Ammon's horn (tissue), 1 donor: ENCODE measurements around the gene FHDC1.

Source experiments
- DNase-seq: peaks from one replicate; pipeline ENCODE4 v3.0.0-alpha.2; 2016; ENCODE audit warnings: low spot score

The FHDC1 gene

GRCh38 chr4:153005899-153006381, 69.8 kb downstream of the FHDC1 start:
- no peak for DNase-seq

- no peak for DNase-seq
Measured at GRCh38 chr4:153008578-153009199, 72.6 kb downstream of the FHDC1 start.

GRCh38 chr4:153010146-153010545, 74.0 kb downstream of the FHDC1 start:
- no peak for DNase-seq

DNA sequence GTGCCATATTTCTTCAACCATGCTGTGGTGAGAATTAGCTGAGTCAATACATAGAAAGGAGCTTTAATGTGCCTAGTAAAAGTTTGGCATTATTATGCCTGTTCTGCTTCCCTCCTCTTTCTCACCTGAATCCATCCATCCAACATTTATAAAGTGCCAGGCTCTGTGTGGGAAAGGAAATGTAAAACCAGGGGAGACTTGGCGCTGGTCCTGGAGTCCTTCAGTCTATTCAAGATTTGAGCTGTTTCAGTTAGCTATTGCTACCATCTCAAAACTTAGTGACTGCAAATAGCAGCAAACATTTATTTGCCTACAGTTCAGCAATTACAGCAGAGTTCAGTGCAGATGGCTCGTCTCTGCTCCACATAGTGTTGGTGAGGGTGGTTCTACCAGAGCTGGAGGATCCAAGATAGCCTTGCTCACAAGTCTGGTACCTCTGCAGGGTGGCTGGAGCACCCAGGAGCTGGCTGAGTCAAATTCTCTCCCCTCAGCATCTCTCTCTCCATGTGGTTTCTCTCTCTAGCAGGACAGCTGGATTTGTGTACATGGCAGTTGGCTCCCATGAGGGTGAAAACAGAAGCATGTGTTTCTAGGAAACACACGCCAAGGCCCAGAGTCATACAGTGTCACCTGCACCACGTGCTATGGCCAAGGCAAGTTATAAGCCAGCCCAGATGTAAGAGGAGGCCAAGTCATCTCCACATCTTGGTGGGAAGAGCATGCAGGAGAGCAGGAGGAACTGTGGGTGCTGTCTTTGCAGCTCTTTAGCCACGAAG, 77.3 kb downstream of the FHDC1 start:
- no peak for DNase-seq

DNA sequence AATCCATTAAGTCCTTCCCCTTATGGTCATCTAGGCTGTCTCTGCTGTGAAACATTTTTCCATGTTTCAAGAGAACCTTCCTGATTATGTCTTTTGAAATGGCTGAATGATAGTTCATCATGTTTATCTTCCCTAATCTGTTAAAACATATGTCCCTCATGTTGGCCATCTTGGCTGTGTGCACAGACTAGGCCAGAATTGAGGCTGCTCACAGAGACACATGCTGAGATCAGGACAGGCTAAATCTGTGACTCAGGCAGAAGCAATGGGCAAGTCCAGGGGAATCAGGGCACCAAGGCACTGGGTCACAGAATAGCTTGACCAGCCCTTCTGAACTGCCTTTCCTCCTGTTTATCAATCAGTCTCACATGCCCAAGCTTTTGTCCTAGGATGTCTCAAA, 78.3 kb downstream of the FHDC1 start:
- no peak for DNase-seq

- DNase-seq = no peak
Measured at GRCh38 chr4:153016592-153016991, 80.5 kb downstream of the FHDC1 start.

DNA sequence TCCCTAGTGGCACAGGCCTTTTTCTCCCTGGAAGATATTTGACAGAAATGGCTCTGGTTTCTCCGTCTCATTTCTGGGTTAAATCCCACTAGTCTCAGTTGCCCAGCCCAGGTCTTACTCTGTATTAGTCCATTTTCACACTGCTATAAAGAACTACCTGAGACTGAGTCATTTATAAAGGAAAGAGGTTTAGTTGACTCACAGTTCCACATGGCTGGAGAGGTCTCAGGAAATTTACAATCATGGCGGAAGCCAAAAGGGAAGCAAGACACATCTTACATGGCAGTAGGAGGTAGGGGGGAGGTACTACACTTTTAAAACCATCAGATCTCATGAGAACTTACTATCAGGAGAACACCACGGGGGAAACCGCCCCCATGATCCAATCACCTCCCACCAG, 81.9 kb downstream of the FHDC1 start:
- no peak for DNase-seq

DNA sequence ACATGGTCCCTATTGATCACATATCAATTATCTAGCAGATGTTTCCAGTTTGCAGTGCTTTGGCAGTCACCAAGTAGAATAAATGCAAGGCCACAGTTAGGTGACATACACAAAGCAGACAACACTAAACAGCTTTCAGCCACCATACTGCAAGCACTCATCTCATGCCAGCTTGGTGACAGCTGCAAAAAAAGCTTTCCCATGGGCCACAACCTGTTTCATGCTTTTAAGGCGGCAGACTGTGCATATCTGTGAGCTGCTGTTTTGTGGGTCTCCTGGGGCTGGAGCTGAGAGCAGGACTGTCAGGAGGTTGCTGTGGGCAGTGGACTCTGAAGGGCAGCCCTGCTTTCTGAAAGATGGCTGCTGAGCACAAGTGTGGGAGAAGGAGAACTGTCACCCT, 82.6 kb downstream of the FHDC1 start:
- DNase-seq = peak; percentile 28

DNA sequence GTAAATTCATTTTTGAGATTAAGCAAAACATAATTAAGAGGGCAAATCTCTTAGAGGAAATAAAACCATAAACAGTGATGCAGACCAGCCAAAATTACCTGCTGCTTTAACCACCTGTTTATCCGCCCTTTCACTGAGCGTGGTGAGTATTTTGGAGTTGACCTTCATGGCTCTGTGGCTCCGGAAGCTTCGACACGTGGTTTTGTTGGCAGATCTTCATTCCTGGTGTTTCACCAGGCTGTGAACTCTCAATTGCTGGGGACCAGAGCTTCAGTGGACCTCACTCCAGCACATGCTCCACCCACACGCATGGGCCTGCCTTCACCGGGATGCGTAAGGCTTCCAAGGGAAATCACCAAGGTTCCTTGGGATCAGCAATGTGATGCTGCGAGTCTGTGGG, 83.8 kb downstream of the FHDC1 start:
- DNase-seq = no peak

DNA sequence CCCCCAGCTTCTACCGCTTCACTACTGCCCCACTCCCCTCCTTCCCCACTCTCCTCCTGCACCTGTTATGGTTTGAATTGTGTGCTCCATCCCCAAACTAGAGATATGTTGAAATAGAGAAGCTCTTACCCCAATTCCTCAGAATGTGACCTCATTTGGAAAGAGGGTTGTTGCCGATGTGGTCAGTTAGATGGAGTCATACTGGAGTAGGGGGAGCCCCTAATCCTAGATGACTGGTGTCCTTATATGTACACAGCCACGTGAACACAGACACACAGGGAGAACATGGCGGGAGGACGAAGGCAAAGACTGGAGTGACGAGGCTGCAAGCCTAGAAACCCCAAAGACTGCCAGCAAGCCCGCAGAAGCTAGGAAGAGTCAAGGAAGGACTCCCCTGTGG, 84.3 kb downstream of the FHDC1 start:
- no peak for DNase-seq

DNA sequence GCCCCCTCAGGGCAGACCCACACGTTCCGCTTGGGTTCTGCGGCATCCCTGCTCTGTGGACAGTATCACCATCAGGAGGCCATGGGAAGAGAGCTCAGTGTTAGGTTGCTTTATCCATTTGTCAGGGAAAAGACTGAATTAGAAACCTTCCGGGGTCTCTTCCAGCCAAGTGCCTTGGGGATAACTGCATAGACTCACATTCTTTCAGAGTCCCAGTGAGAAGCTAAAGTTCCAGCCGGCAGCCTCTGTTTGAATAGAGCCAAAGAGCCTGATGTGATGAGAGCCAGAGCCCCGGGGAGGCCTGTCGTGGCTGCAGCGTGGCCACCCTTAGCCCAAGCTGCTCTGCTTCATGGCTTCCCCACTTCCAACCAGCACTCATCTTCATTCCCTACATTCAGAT, 85.2 kb downstream of the FHDC1 start:
- no peak for DNase-seq

DNA sequence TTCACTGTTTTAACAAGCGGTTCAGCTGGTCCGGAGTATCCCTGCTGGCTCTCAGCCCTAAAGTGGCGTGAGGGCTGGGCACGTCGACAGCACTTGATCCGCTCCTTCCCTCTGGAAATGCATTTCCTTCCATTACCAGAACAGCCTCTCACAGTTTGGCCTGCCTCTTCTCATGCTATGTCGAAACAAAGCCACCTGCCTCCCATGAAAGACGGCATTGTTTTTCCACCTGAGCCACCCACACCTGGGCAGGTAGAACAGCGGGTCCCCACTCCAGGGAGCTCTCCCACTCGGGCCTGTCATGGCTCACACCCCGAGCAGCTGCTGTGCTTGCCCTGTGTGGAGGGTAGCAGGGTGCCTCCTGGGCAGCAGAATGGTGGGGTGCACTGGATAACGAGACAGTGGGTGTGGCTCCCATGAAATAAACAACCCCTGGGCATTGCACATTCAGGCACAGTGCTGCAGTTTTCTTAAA, 86.2 kb downstream of the FHDC1 start:
- no peak for DNase-seq

- no peak for DNase-seq
Measured at GRCh38 chr4:153023139-153023538, 87.0 kb downstream of the FHDC1 start.

- no peak for DNase-seq
Measured at GRCh38 chr4:153023692-153024394, 87.7 kb downstream of the FHDC1 start.

- no peak for DNase-seq
Measured at GRCh38 chr4:153024466-153024865, 88.3 kb downstream of the FHDC1 start.

DNA sequence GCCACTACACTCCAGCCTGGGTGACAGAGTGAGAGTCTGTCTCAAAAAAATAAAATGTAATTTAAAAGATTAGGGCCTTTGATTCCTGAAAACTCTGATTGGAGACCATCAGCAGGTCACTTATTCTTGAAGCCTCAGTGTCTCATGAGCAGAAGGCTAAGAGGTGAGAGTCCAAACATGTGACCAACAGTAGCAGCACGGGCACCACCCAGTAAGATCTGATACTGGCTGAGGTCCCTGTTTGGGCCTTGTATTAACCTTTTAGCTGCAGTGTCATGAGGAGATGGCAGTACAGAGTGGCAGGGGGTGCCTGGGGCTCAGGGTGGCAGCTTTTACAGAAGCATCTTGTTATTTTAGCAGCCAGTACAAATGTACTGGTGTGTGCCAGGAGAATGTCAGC, 89.3 kb downstream of the FHDC1 start:
- DNase-seq = no peak

GRCh38 chr4:153026591-153027346, 90.6 kb downstream of the FHDC1 start:
- no peak for DNase-seq

DNA sequence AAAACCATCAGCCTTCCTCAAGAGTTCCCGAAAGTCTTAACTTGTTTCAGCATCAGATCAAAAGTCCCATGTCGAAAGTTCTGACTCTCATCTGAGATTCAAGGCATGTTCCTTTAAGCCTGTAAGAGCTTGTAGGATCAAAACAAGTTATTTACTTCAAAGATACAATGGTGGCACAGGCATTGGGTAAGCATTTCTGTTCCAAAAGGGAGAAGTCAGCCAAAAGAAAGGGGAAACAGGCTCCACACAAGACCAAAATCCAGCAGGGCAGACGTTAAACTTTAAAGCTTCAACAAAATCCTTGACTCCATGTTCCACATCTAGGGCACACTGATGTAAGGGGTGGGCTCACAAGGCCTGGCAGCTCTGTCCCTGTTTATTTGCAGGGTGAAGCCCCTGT, 91.7 kb downstream of the FHDC1 start:
- DNase-seq = no peak

GRCh38 chr4:153028535-153028934, 92.4 kb downstream of the FHDC1 start:
- DNase-seq = no peak
